HCT116 (cell line): ENCODE data around the gene PRR23E. TPM values are rescaled to one million over a fixed set of nuclear protein-coding genes. Genes with fewer than 3 reads are reported as not detected.

Experiments
- ATAC-seq: fragments of 200-7000 bp; cut with Tn5 transposase; 2 replicates; pipeline ENCODE4 v1.9.1; 2020; ENCODE audit warnings: mild to moderate bottlenecking, moderate library complexity
- BruUV-seq: library from RNA; stranded (reverse); fragments of 400-500 nt; replicated peaks from 2 replicates; lab custom pipeline; 2021; lab: Mats Ljungman, UMichigan
- CTCF ChIA-PET: fragments of 300-600 bp; sonication (Branson Sonifier 250); formaldehyde crosslinking; loops from one replicate; lab custom pipeline; 2021; ENCODE audit warnings: antibody characterized with exemption; lab: Charles Lee
- POLR2A ChIA-PET: fragments of 300-600, 350-600 bp; sonication (Branson Sonifier 250); formaldehyde crosslinking; loops from one replicate; lab custom pipeline; 2021; ENCODE audit warnings: antibody characterized with exemption; lab: Charles Lee
- RAD21 ChIA-PET, 2 experiments: fragments of 300-600 bp; sonication (Branson Sonifier 250); formaldehyde crosslinking; loops; one replicate each; lab custom pipeline; 2023; ENCODE audit warnings: low total read pairs in 2 of 2; ENCODE audit not compliant: uncharacterized antibody in 2 of 2, unreplicated experiment in 2 of 2, low non-redundant PET in 1 of 2; lab: Charles Lee
- DNase-seq: peaks from one replicate; pipeline ENCODE4 v3.0.0-alpha.2; 2010; ENCODE audit warnings: low read depth, low spot score
- H2AFZ ChIP-seq: fragments of 200-600 bp; shearing (Covaris generic), sonication (generic); 2 replicates; pipeline ENCODE4 v1.6.1; 2017; ENCODE audit warnings: low read depth, mixed run types, mixed read lengths, antibody characterized with exemption, low read length; ENCODE audit not compliant: poor library complexity, severe bottlenecking
- H3K27ac ChIP-seq: 2 replicates; pipeline ENCODE4 v1.5.1; 2012; ENCODE audit warnings: low read depth, low read length
- H3K27me3 ChIP-seq: fragments of 200-600 bp; sonication (generic); 2 replicates; pipeline ENCODE4 v1.6.1; 2016; ENCODE audit warnings: mixed run types, low read length, mixed read lengths; ENCODE audit not compliant: insufficient read depth
- H3K36me3 ChIP-seq, 2 experiments: fragments of 200-500 bp in 1 of 2; fragments of 200-600 bp in 1 of 2; sonication (Bioruptor generic) in 1 of 2; sonication (generic) in 1 of 2; 2 replicates each; pipeline versions ENCODE4 v1.5.1 to v1.6.1; 2014 to 2016; ENCODE audit warnings: low read length in 2 of 2, inconsistent platforms in 1 of 2, mixed read lengths in 1 of 2, mixed run types in 1 of 2; ENCODE audit not compliant: insufficient read depth in 2 of 2, control insufficient read depth in 1 of 2
- H3K4me1 ChIP-seq, 2 experiments: fragments of 200-600 bp in 1 of 2; sonication (generic) in 1 of 2; 2 replicates each; pipeline versions ENCODE4 v1.5.1 to v1.6.1; 2012 to 2017; ENCODE audit warnings: low read length in 2 of 2, inconsistent platforms in 1 of 2, mild to moderate bottlenecking in 1 of 2, mixed read lengths in 1 of 2, mixed run types in 1 of 2, moderate library complexity in 1 of 2; ENCODE audit not compliant: insufficient read depth in 2 of 2, control insufficient read depth in 1 of 2
- H3K4me2 ChIP-seq: fragments of 200-600 bp; sonication (generic); 2 replicates; pipeline ENCODE4 v1.6.1; 2017; ENCODE audit warnings: mixed run types, low read length, mixed read lengths
- H3K4me3 ChIP-seq, 2 experiments: fragments of 200-600 bp in 1 of 2; sonication (generic) in 1 of 2; replicated peaks in 1 of 2; 2 replicates each; pipeline ENCODE4 v1.5.1; 2011 to 2016; ENCODE audit warnings: low read length in 2 of 2, control low read depth in 1 of 2, low read depth in 1 of 2, mild to moderate bottlenecking in 1 of 2, mixed read lengths in 1 of 2, mixed run types in 1 of 2
- H3K79me2 ChIP-seq: fragments of 200-600 bp; sonication (generic); 2 replicates; pipeline ENCODE4 v1.6.1; 2017; ENCODE audit warnings: mild to moderate bottlenecking, mixed run types, low read length, moderate library complexity, mixed read lengths; ENCODE audit not compliant: insufficient read depth
- H3K9ac ChIP-seq: fragments of 200-600 bp; sonication (generic); 2 replicates; pipeline ENCODE4 v1.6.1; 2016; ENCODE audit warnings: low read length, mixed read lengths
- H3K9me2 ChIP-seq: fragments of 200-600 bp; sonication (generic), shearing (Covaris generic); 2 replicates; pipeline ENCODE4 v1.6.1; 2017; ENCODE audit warnings: mixed run types, mild to moderate bottlenecking, moderate library complexity; ENCODE audit not compliant: insufficient read depth
- H3K9me3 ChIP-seq, 2 experiments: fragments of 200-500 bp in 1 of 2; fragments of 200-600 bp in 1 of 2; sonication (Bioruptor generic) in 1 of 2; sonication (generic) in 1 of 2; 2 replicates each; pipeline ENCODE4 v1.6.1; 2014 to 2017; ENCODE audit warnings: low read length in 2 of 2, mixed read lengths in 2 of 2, inconsistent platforms in 1 of 2, low read depth in 1 of 2, mild to moderate bottlenecking in 1 of 2, mixed run types in 1 of 2, moderate library complexity in 1 of 2; ENCODE audit not compliant: control insufficient read depth in 1 of 2, insufficient read depth in 1 of 2
- H4K20me1 ChIP-seq: fragments of 200-600 bp; sonication (generic), shearing (Covaris generic); 2 replicates; pipeline ENCODE4 v1.6.1; 2017; ENCODE audit warnings: mixed run types, mild to moderate bottlenecking, moderate library complexity; ENCODE audit not compliant: insufficient read depth
- CBX3 ChIP-seq: IDR thresholded peaks from 2 replicates; pipeline ENCODE4 v1.6.1; 2012; ENCODE audit warnings: low read depth
- CTCF ChIP-seq, 3 experiments: fragments of 200-600 bp in 1 of 3; sonication (generic) in 1 of 3; IDR thresholded peaks in 2 of 3; conservative IDR thresholded peaks in 1 of 3; 2 replicates each; pipeline ENCODE4 v1.5.1; 2012 to 2017; ENCODE audit warnings: low read depth in 2 of 3, low read length in 2 of 3, antibody characterized with exemption in 1 of 3, borderline replicate concordance in 1 of 3, control low read depth in 1 of 3, mild to moderate bottlenecking in 1 of 3, mixed read lengths in 1 of 3, mixed run types in 1 of 3, moderate library complexity in 1 of 3; ENCODE audit not compliant: insufficient read depth in 1 of 3
- EGR1 ChIP-seq: IDR thresholded peaks from 2 replicates; pipeline ENCODE4 v1.6.1; 2012; ENCODE audit warnings: low read depth
- ELF1 ChIP-seq: IDR thresholded peaks from 2 replicates; pipeline ENCODE4 v1.6.1; 2012; ENCODE audit warnings: low read depth, borderline replicate concordance
- EZH2 ChIP-seq: fragments of 200-600 bp; sonication (generic); IDR thresholded peaks from 2 replicates; pipeline ENCODE4 v1.6.1; 2017; ENCODE audit warnings: antibody characterized with exemption, mixed run types
- EZH2phosphoT487 ChIP-seq: fragments of 200-600 bp; IDR thresholded peaks from 2 replicates; pipeline ENCODE4 v1.6.1; 2018; ENCODE audit warnings: antibody characterized with exemption, borderline replicate concordance
- POLR2AphosphoS5 ChIP-seq: IDR thresholded peaks from 2 replicates; pipeline ENCODE4 v1.6.1; 2011; ENCODE audit warnings: mild to moderate bottlenecking, low read depth, low read length, moderate library complexity
- SIN3A ChIP-seq: IDR thresholded peaks from 2 replicates; pipeline ENCODE4 v1.6.1; 2012; ENCODE audit warnings: low read depth
- ZFX ChIP-seq: fragments of 450-650 bp; IDR thresholded peaks from 2 replicates; pipeline ENCODE4 v1.6.1; 2017
- intact Hi-C: fragments of 100-400 bp; cut with micrococcal nuclease; formaldehyde crosslinking; loops from 2 replicates; pipeline ENCODE4 v1.10.0; 2022
- total RNA-seq: library from RNA; stranded (reverse); gene quantifications from one replicate; pipeline ENCODE4 v1.2.1, GENCODE V29; 2021; ENCODE audit not compliant: unreplicated experiment
- TF ChIP-seq, protein P1 (sequence below): IDR thresholded peaks from 2 replicates; pipeline ENCODE4 v1.6.1; 2012
- TF ChIP-seq, protein P2 (sequence below): IDR thresholded peaks from 2 replicates; pipeline ENCODE4 v1.6.1; 2011; ENCODE audit warnings: mild to moderate bottlenecking, low read length, moderate library complexity; ENCODE audit not compliant: insufficient replicate concordance; ENCODE audit errors: extremely low read depth

Gene PRR23E
- total RNA-seq, 1 experiment from 2014 or later: not detected

GRCh38 chr3:127216415-127217261, 23.7 kb downstream of the PRR23E start:
- TF ChIP-seq, protein P1, sequence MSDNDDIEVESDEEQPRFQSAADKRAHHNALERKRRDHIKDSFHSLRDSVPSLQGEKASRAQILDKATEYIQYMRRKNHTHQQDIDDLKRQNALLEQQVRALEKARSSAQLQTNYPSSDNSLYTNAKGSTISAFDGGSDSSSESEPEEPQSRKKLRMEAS: no peak
- no peak for TF ChIP-seq SIN3A
- TF ChIP-seq POLR2AphosphoS5: no peak
- TF ChIP-seq EZH2: no peak
- no peak for TF ChIP-seq EGR1
- TF ChIP-seq ZFX: no peak
- no peak for TF ChIP-seq CBX3
- TF ChIP-seq CTCF (IDR thresholded peaks at IDR 0.05 in 2 of 3, conservative IDR thresholded peaks at IDR 0.05 in 1 of 3; ENCODE audit: borderline replicate concordance in 1 of 3, insufficient read depth in 1 of 3, low read depth in 2 of 3, low read length in 2 of 3): no peak
- TF ChIP-seq ELF1: no peak
- no peak for TF ChIP-seq EZH2phosphoT487
- TF ChIP-seq, protein P2, sequence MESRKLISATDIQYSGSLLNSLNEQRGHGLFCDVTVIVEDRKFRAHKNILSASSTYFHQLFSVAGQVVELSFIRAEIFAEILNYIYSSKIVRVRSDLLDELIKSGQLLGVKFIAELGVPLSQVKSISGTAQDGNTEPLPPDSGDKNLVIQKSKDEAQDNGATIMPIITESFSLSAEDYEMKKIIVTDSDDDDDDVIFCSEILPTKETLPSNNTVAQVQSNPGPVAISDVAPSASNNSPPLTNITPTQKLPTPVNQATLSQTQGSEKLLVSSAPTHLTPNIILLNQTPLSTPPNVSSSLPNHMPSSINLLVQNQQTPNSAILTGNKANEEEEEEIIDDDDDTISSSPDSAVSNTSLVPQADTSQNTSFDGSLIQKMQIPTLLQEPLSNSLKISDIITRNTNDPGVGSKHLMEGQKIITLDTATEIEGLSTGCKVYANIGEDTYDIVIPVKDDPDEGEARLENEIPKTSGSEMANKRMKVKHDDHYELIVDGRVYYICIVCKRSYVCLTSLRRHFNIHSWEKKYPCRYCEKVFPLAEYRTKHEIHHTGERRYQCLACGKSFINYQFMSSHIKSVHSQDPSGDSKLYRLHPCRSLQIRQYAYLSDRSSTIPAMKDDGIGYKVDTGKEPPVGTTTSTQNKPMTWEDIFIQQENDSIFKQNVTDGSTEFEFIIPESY: no peak
- H3K9me3 ChIP-seq: no peaks in the 10 kb centered on the region
- no TSS peak for BruUV-seq
- ATAC-seq: no peak
- ChIA-PET RAD21 (no interaction called here), CTCF (no interaction called here), POLR2A (no interaction called here)
- no peak overlapping the region for H3K4me2 ChIP-seq
- H3K4me1 ChIP-seq: peaks cover 0 to 14% of the 10 kb centered on the region in 2 experiments; a peak in 2 of 4 replicates
- no peak overlapping the region for H2AFZ ChIP-seq
- DNase-seq: no peak
- intact Hi-C loops: no loop called here
- H3K9me2 ChIP-seq: no peaks in the 10 kb centered on the region
- H3K36me3 ChIP-seq: no peaks in the 10 kb centered on the region
- peaks cover 7% of the 10 kb centered on the region; the same call in 1 of the 2 replicates for H3K27me3 ChIP-seq
- H3K79me2 ChIP-seq: no peaks in the 10 kb centered on the region
- H3K27ac ChIP-seq: no peak overlapping the region
- H3K4me3 ChIP-seq: no peak overlapping the region
- no peaks in the 10 kb centered on the region for H4K20me1 ChIP-seq
- H3K9ac ChIP-seq: no peak overlapping the region
